IMR-90 (cell line): ENCODE data around the gene PEAK1.

Experiments
- MAZ ChIP-seq: IDR thresholded peaks from 2 replicates; pipeline ENCODE4 v1.6.1; 2012; ENCODE audit warnings: low read depth, mild to moderate bottlenecking, low read length, improper control_type of control experiment, moderate library complexity, borderline replicate concordance
- POLR2A ChIP-seq: IDR thresholded peaks from 2 replicates; pipeline ENCODE4 v1.6.1; 2012; ENCODE audit warnings: mild to moderate bottlenecking, low read depth, low read length
- SMC3 ChIP-seq: fragments of 150-350 bp; IDR thresholded peaks from 2 replicates; pipeline ENCODE4 v1.6.1; 2016; ENCODE audit warnings: low read depth, mild to moderate bottlenecking, antibody characterized with exemption, low read length, moderate library complexity
- TF ChIP-seq, protein P1 (sequence below): conservative IDR thresholded peaks from 2 replicates; pipeline ENCODE4 v1.5.1; 2012; ENCODE audit warnings: mild to moderate bottlenecking, low read depth, low read length, improper control_type of control experiment

DNA sequence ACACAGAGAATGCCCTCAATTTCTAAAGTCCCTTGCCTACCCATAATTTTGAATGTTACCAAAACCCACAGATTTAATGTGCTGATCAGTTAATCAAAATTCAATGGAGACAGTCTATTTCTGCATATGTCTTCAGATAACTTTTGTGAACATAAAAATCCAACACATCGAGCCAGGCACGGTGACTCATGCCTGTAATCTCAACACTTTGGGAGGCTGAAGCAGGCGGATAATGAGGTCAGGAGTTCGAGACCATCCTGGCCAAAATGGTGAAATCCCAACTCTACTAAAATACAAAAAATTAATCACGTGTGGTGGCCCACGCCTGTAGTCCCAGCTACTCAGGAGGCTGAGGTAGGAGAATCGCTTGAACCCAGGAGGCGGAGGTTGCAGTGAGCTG, 49.3 kb downstream of the PEAK1 start:
- TF ChIP-seq, protein P1, sequence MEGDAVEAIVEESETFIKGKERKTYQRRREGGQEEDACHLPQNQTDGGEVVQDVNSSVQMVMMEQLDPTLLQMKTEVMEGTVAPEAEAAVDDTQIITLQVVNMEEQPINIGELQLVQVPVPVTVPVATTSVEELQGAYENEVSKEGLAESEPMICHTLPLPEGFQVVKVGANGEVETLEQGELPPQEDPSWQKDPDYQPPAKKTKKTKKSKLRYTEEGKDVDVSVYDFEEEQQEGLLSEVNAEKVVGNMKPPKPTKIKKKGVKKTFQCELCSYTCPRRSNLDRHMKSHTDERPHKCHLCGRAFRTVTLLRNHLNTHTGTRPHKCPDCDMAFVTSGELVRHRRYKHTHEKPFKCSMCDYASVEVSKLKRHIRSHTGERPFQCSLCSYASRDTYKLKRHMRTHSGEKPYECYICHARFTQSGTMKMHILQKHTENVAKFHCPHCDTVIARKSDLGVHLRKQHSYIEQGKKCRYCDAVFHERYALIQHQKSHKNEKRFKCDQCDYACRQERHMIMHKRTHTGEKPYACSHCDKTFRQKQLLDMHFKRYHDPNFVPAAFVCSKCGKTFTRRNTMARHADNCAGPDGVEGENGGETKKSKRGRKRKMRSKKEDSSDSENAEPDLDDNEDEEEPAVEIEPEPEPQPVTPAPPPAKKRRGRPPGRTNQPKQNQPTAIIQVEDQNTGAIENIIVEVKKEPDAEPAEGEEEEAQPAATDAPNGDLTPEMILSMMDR = no peak
- TF ChIP-seq MAZ (no peak), SMC3 (no peak), POLR2A (no peak)
